Karpas-422 (cell line): ENCODE measurements around the gene EML3. TPM values are rescaled to one million over a fixed set of nuclear protein-coding genes. Genes with fewer than 3 reads are reported as not detected.
A peak's percentile ranks its signal among the peaks of the same experiment; 100 is the strongest.
"Not testable (repeated sequence)": the region's sequence is repeated elsewhere in the genome, so short reads cannot be mapped to it uniquely, and the experiment has no call there.

Source experiments
- DNase-seq: peaks from one replicate; pipeline ENCODE4 v3.0.0-alpha.2; 2015
- H2AFZ ChIP-seq: fragments of 200-600 bp; sonication (generic); 2 replicates; pipeline ENCODE4 v1.6.1; 2014; ENCODE audit warnings: antibody characterized with exemption, low read length, mixed read lengths
- H3K27ac ChIP-seq: fragments of 200-600 bp; sonication (generic); 2 replicates; pipeline ENCODE4 v1.5.1; 2014; ENCODE audit warnings: mild to moderate bottlenecking, low read length, moderate library complexity
- H3K27me3 ChIP-seq: fragments of 200-600 bp; sonication (generic); 2 replicates; pipeline ENCODE4 v1.6.1; 2014; ENCODE audit warnings: low read length, mixed read lengths
- H3K36me3 ChIP-seq: fragments of 200-600 bp; sonication (generic); 2 replicates; pipeline ENCODE4 v1.6.1; 2014; ENCODE audit warnings: low read length, mixed read lengths; ENCODE audit not compliant: insufficient read depth
- H3K4me1 ChIP-seq: fragments of 200-600 bp; sonication (generic); 2 replicates; pipeline ENCODE4 v1.6.1; 2014; ENCODE audit warnings: mild to moderate bottlenecking, low read length, mixed read lengths
- H3K4me2 ChIP-seq: fragments of 200-600 bp; sonication (generic); 2 replicates; pipeline ENCODE4 v1.6.1; 2014; ENCODE audit warnings: low read length, low read depth, mild to moderate bottlenecking; ENCODE audit not compliant: poor library complexity, severe bottlenecking
- H3K4me3 ChIP-seq: fragments of 200-600 bp; sonication (generic); 2 replicates; pipeline ENCODE4 v1.5.1; 2014; ENCODE audit warnings: mild to moderate bottlenecking, antibody characterized with exemption, low read length, mixed read lengths
- H3K79me2 ChIP-seq: fragments of 200-600 bp; sonication (generic); 2 replicates; pipeline ENCODE4 v1.6.1; 2014; ENCODE audit warnings: mild to moderate bottlenecking, low read length, mixed read lengths
- H3K9ac ChIP-seq: fragments of 200-600 bp; sonication (generic); 2 replicates; pipeline ENCODE4 v1.6.0; 2014; ENCODE audit warnings: low read length
- H3K9me2 ChIP-seq: fragments of 200-600 bp; sonication (generic), shearing (Covaris generic); replicated peaks from 2 replicates; pipeline ENCODE4 v1.6.0; 2014; ENCODE audit warnings: mild to moderate bottlenecking, low read length, moderate library complexity; ENCODE audit not compliant: insufficient read depth
- H3K9me3 ChIP-seq: fragments of 300-700, 200-600 bp; sonication (generic); 2 replicates; pipeline ENCODE4 v1.6.1; 2014; ENCODE audit warnings: low read length, mixed read lengths
- H4K20me1 ChIP-seq: fragments of 200-600 bp; sonication (generic); 2 replicates; pipeline ENCODE4 v1.6.1; 2014; ENCODE audit warnings: mild to moderate bottlenecking, antibody characterized with exemption, low read length, low read depth; ENCODE audit not compliant: insufficient read depth
- total RNA-seq: library from RNA; depleted of rRNA; stranded (reverse); fragments of >200 nt; shearing (Covaris generic); gene quantifications from 2 replicates; pipeline ENCODE4 v1.2.3, GENCODE V29; 2014; ENCODE audit warnings: low replicate concordance

EML3 gene
- total RNA-seq, 1 experiment from 2014 or later: 21.2 TPM

GRCh38 chr11:62567018-62567633 is 45.4 kb downstream of the EML3 start:
- Histone ChIP-seq H4K20me1 (peaks cover 15% of the 10 kb centered on the region; the same call in 1 of the 2 replicates), H3K27ac (no peak overlapping the region), H3K9ac (no peak overlapping the region)

GRCh38 chr11:62566247-62566646 is 46.3 kb downstream of the EML3 start:
- Histone ChIP-seq H3K9ac (no peak overlapping the region), H2AFZ (no peak overlapping the region), H3K27ac (no peak overlapping the region), H3K79me2 (peaks cover 27% of the 10 kb centered on the region), H3K4me3 (no peak overlapping the region), H3K9me2 (no peaks in the 10 kb centered on the region), H3K27me3 (no peaks in the 10 kb centered on the region), H3K4me1 (no peaks in the 10 kb centered on the region), H3K4me2 (no peak overlapping the region), H3K36me3 (peaks cover 44% of the 10 kb centered on the region; the same call in 1 of the 2 replicates), H3K9me3 (no peaks in the 10 kb centered on the region), H4K20me1 (peaks cover 6% of the 10 kb centered on the region; the same call in 1 of the 2 replicates)
- no peak for DNase-seq

More at GRCh38 chr11:62567018-62567633, 45.4 kb downstream of the EML3 start:
- Histone ChIP-seq H2AFZ (no peak overlapping the region), H3K79me2 (peaks cover 36% of the 10 kb centered on the region), H3K4me1 (peaks cover 5% of the 10 kb centered on the region), H3K36me3 (peaks cover 52% of the 10 kb centered on the region), H3K4me3 (no peak overlapping the region), H3K9me3 (no peaks in the 10 kb centered on the region), H3K27me3 (no peaks in the 10 kb centered on the region), H3K4me2 (no peak overlapping the region), H3K9me2 (no peaks in the 10 kb centered on the region)
- DNase-seq: no peak

GRCh38 chr11:62565100-62565802 is 47.3 kb downstream of the EML3 start:
- DNase-seq: no peak
- no peaks in the 10 kb centered on the region for H3K27me3 ChIP-seq
- H3K9me2 ChIP-seq: no peaks in the 10 kb centered on the region
- no peak overlapping the region for H2AFZ ChIP-seq
- H3K4me1 ChIP-seq: no peaks in the 10 kb centered on the region
- H3K36me3 ChIP-seq: peaks cover 41% of the 10 kb centered on the region
- no peak overlapping the region for H3K27ac ChIP-seq
- no peak overlapping the region for H3K9ac ChIP-seq
- no peaks in the 10 kb centered on the region for H3K9me3 ChIP-seq
- peaks cover 19% of the 10 kb centered on the region for H3K79me2 ChIP-seq
- peaks cover 9% of the 10 kb centered on the region; the same call in 1 of the 2 replicates for H4K20me1 ChIP-seq
- no peak overlapping the region for H3K4me2 ChIP-seq
- no peak overlapping the region for H3K4me3 ChIP-seq

GRCh38 chr11:62561677-62562230 is 50.8 kb downstream of the EML3 start:
- not testable (repeated sequence) for H3K4me3 ChIP-seq, H2AFZ ChIP-seq, DNase-seq, H3K9ac ChIP-seq, H3K9me2 ChIP-seq, H3K4me2 ChIP-seq, H3K9me3 ChIP-seq, H4K20me1 ChIP-seq, H3K27me3 ChIP-seq, H3K79me2 ChIP-seq, H3K27ac ChIP-seq
- H3K36me3 ChIP-seq: peaks cover 51% of the 10 kb centered on the region
- peaks cover 20% of the 10 kb centered on the region for H3K4me1 ChIP-seq

- Histone ChIP-seq H3K79me2 (no peaks in the 10 kb centered on the region; the same call in 1 of the 2 replicates), H3K36me3 (peaks cover 41% of the 10 kb centered on the region)
These were observed 51.9 kb downstream of the EML3 start for GRCh38 chr11:62560566-62561103.

GRCh38 chr11:62559626-62560025 is 52.9 kb downstream of the EML3 start:
- H3K27me3 ChIP-seq, H3K27ac ChIP-seq, H3K9me3 ChIP-seq, H3K4me3 ChIP-seq, H3K4me2 ChIP-seq, DNase-seq, H2AFZ ChIP-seq, H3K9ac ChIP-seq, H3K9me2 ChIP-seq, H3K79me2 ChIP-seq: not testable (repeated sequence)
- Histone ChIP-seq H3K4me1 (peaks cover 35% of the 10 kb centered on the region), H4K20me1 (peaks cover 13% of the 10 kb centered on the region), H3K36me3 (peaks cover 34% of the 10 kb centered on the region)

More at GRCh38 chr11:62560566-62561103, 51.9 kb downstream of the EML3 start:
- H2AFZ ChIP-seq: no peak overlapping the region
- no peak overlapping the region for H3K27ac ChIP-seq
- H3K27me3 ChIP-seq: no peaks in the 10 kb centered on the region
- DNase-seq: peak; percentile 68
- H3K4me2 ChIP-seq: no peak overlapping the region
- H4K20me1 ChIP-seq: peaks cover 8% of the 10 kb centered on the region; the same call in 1 of the 2 replicates
- no peak overlapping the region for H3K9ac ChIP-seq
- H3K4me1 ChIP-seq: peaks cover 31% of the 10 kb centered on the region
- H3K9me2 ChIP-seq: no peaks in the 10 kb centered on the region
- no peaks in the 10 kb centered on the region for H3K9me3 ChIP-seq
- no peak overlapping the region for H3K4me3 ChIP-seq

GRCh38 chr11:62559204-62559603 is 53.4 kb downstream of the EML3 start:
- Histone ChIP-seq H3K9me2 (no peaks in the 10 kb centered on the region), H3K79me2 (no peaks in the 10 kb centered on the region), H4K20me1 (peaks cover 13% of the 10 kb centered on the region), H3K4me3 (no peak overlapping the region), H3K4me2 (no peak overlapping the region), H2AFZ (no peak overlapping the region), H3K4me1 (peaks cover 35% of the 10 kb centered on the region), H3K27ac (no peak overlapping the region), H3K9me3 (no peaks in the 10 kb centered on the region), H3K36me3 (peaks cover 34% of the 10 kb centered on the region), H3K27me3 (no peaks in the 10 kb centered on the region), H3K9ac (no peak overlapping the region)
- no peak for DNase-seq

GRCh38 chr11:62558669-62559068 is 53.9 kb downstream of the EML3 start:
- no peak overlapping the region for H2AFZ ChIP-seq
- no peak overlapping the region for H3K4me3 ChIP-seq
- H4K20me1 ChIP-seq: peaks cover 13% of the 10 kb centered on the region
- H3K9me3 ChIP-seq: no peaks in the 10 kb centered on the region
- H3K36me3 ChIP-seq: peaks cover 31% of the 10 kb centered on the region
- H3K4me1 ChIP-seq: peaks cover 35% of the 10 kb centered on the region
- no peaks in the 10 kb centered on the region for H3K27me3 ChIP-seq
- no peak for DNase-seq
- no peak overlapping the region for H3K9ac ChIP-seq
- H3K79me2 ChIP-seq: no peaks in the 10 kb centered on the region
- H3K4me2 ChIP-seq: no peak overlapping the region
- no peak overlapping the region for H3K27ac ChIP-seq
- no peaks in the 10 kb centered on the region for H3K9me2 ChIP-seq
